GM23338 (cell line): ENCODE data around the gene MARCHF9. TPM values are rescaled to one million over a fixed set of nuclear protein-coding genes. Genes with fewer than 3 reads are reported as not detected.

ENCODE experiments used
- ATAC-seq: fragments of 200-7000 bp; cut with Tn5 transposase; 3 replicates; pipeline ENCODE4 v1.9.1; 2020
- DNase-seq: peaks from one replicate; pipeline ENCODE4 v3.0.0-alpha.2; 2015; ENCODE audit warnings: low spot score
- H2AFZ ChIP-seq: fragments of 200-600 bp; sonication (generic); 2 replicates; pipeline ENCODE4 v1.8.0; 2016; ENCODE audit warnings: antibody characterized with exemption, mild to moderate bottlenecking, moderate library complexity
- H3F3A ChIP-seq: fragments of 200-600 bp; sonication (generic); replicated peaks from 2 replicates; pipeline ENCODE4 v1.8.0; 2017; ENCODE audit warnings: antibody characterized with exemption, mixed run types, low read depth
- H3K27ac ChIP-seq: fragments of 200-600 bp; sonication (generic); 2 replicates; pipeline ENCODE4 v1.6.1; 2016; ENCODE audit warnings: low read depth
- H3K27me3 ChIP-seq: fragments of 200-600 bp; sonication (generic); 2 replicates; pipeline ENCODE4 v1.8.0; 2016; ENCODE audit warnings: mild to moderate bottlenecking, mixed run types, moderate library complexity; ENCODE audit not compliant: insufficient read depth
- H3K36me3 ChIP-seq: fragments of 200-600 bp; sonication (generic); 2 replicates; pipeline ENCODE4 v1.8.0; 2016; ENCODE audit warnings: mild to moderate bottlenecking; ENCODE audit not compliant: insufficient read depth
- H3K4me1 ChIP-seq: fragments of 200-600 bp; sonication (generic); 2 replicates; pipeline ENCODE4 v1.8.0; 2016; ENCODE audit warnings: mild to moderate bottlenecking, moderate library complexity; ENCODE audit not compliant: insufficient read depth
- H3K4me2 ChIP-seq: fragments of 200-600 bp; sonication (generic); 2 replicates; pipeline ENCODE4 v1.7.1; 2017; ENCODE audit warnings: mixed run types
- H3K4me3 ChIP-seq: fragments of 200-600 bp; sonication (generic); 2 replicates; pipeline ENCODE4 v1.6.1; 2016; ENCODE audit warnings: mixed run types
- H3K79me2 ChIP-seq: fragments of 200-600 bp; sonication (generic); replicated peaks from 2 replicates; pipeline ENCODE4 v1.8.0; 2017; ENCODE audit warnings: mild to moderate bottlenecking; ENCODE audit not compliant: insufficient read depth
- H3K9me2 ChIP-seq: fragments of 200-600 bp; sonication (generic); 2 replicates; pipeline ENCODE4 v1.8.0; 2017; ENCODE audit not compliant: insufficient read depth
- H4K20me1 ChIP-seq: fragments of 200-600 bp; sonication (generic); replicated peaks from 2 replicates; pipeline ENCODE4 v1.8.0; 2017; ENCODE audit warnings: mild to moderate bottlenecking; ENCODE audit not compliant: insufficient read depth
- H3K27ac Mint-ChIP-seq: 2 replicates; pipeline ENCODE4 v1.8.0; 2020; ENCODE audit warnings: inconsistent platforms, mild to moderate bottlenecking, moderate library complexity, mixed read lengths
- H3K27me3 Mint-ChIP-seq: 3 replicates; pipeline ENCODE4 v1.8.0; 2022; ENCODE audit warnings: low read depth, mild to moderate bottlenecking, moderate library complexity, mixed read lengths, inconsistent platforms; ENCODE audit not compliant: insufficient read depth, poor library complexity
- H3K36me3 Mint-ChIP-seq: 3 replicates; pipeline ENCODE4 v1.8.0; 2021; ENCODE audit warnings: low read depth, mild to moderate bottlenecking, inconsistent platforms, moderate library complexity, mixed read lengths
- H3K4me1 Mint-ChIP-seq: 3 replicates; pipeline ENCODE4 v1.8.0; 2020; ENCODE audit warnings: mild to moderate bottlenecking, inconsistent platforms, mixed read lengths
- H3K4me3 Mint-ChIP-seq: 3 replicates; pipeline ENCODE4 v1.8.0; 2021; ENCODE audit warnings: moderate library complexity, mild to moderate bottlenecking, inconsistent platforms, mixed read lengths
- H3K9me3 Mint-ChIP-seq: 3 replicates; pipeline ENCODE4 v1.8.0; 2020; ENCODE audit warnings: moderate library complexity, mild to moderate bottlenecking, inconsistent platforms, mixed read lengths
- EZH2 ChIP-seq: fragments of 200-600 bp; sonication (generic); IDR thresholded peaks from one replicate; pipeline ENCODE4 v1.8.0; 2017; ENCODE audit warnings: antibody characterized with exemption, mild to moderate bottlenecking, low read depth; ENCODE audit not compliant: unreplicated experiment
- EZH2phosphoT487 ChIP-seq: fragments of 200-600 bp; sonication (generic); IDR thresholded peaks from one replicate; pipeline ENCODE4 v1.8.1; 2018; ENCODE audit warnings: antibody characterized with exemption; ENCODE audit not compliant: unreplicated experiment
- JUNB ChIP-seq: IDR thresholded peaks from one replicate; pipeline ENCODE4 v1.6.1; 2016; ENCODE audit warnings: antibody characterized with exemption; ENCODE audit not compliant: unreplicated experiment
- NANOG ChIP-seq: IDR thresholded peaks from 2 replicates; pipeline ENCODE4 v1.6.1; 2016; ENCODE audit warnings: antibody characterized with exemption, borderline replicate concordance
- POLR2AphosphoS5 ChIP-seq: IDR thresholded peaks from 2 replicates; pipeline ENCODE4 v1.6.1; 2016; ENCODE audit warnings: antibody characterized with exemption, low read depth
- ZNF114 ChIP-seq: fragments of 250-450 bp; sonication (Bioruptor Pico); IDR thresholded peaks from 2 replicates; pipeline ENCODE4 v1.5.0; 2020; ENCODE audit warnings: mild to moderate bottlenecking, moderate library complexity
- polyA plus RNA-seq: library from polyadenylated mRNA; unstranded; fragments of >200 nt; fragmentation: Nextera tagmentation; extraction: Ambion mirVana; gene quantifications from 2 replicates; pipeline ENCODE4 v1.2.1, GENCODE V29; 2016
- total RNA-seq: library from RNA; depleted of rRNA; stranded (reverse); fragments of >200 nt; shearing (Covaris generic); gene quantifications from 2 replicates; pipeline ENCODE4 v1.2.3, GENCODE V29; 2014
- TF ChIP-seq, protein P1 (sequence below): IDR thresholded peaks from 2 replicates; pipeline ENCODE4 v1.6.1; 2016; ENCODE audit warnings: antibody characterized with exemption
- TF ChIP-seq, protein P2 (sequence below): IDR thresholded peaks from one replicate; pipeline ENCODE4 v1.6.1; 2018; ENCODE audit warnings: antibody characterized with exemption; ENCODE audit not compliant: unreplicated experiment

The MARCHF9 gene
- total and polyA plus RNA-seq, 2 experiments from 2014 or later = 2.9 to 3.3 TPM

DNA sequence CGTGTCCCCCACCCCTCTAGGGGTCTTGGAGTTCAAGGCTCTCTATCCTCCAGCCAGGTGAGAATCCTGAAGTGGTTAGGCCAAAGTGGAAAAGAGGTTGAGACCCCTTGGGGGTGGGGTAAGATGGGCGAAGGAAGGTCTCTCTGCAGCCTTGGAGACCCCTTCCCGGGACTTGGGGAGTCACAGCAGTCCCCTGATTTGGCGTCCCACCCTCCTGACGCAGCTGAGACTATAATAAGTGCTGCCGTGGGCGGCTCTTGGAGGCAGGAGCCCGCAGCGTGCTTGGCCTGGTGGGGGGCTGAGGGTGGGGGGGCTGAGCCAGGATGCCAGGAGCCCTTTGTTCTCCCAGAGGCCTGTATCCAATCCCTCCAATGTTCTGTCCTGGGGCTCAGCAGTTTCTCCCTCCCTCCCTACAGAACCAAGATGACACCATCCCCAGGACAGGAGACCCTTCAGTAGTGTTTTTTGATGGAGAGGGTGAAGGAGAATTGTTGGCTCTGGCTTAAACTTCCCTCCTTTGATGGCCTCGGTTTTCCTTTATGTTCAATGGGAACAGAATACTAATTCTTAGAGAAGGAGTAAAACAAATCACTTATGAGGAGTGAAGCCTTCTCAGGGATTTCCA, 14.9 kb upstream of the MARCHF9 start:
- H3K36me3 ChIP-seq = no peaks in the 10 kb centered on the region
- no peak overlapping the region for H2AFZ ChIP-seq
- no peak overlapping the region for H3K4me3 ChIP-seq
- no peak overlapping the region for H3K27ac ChIP-seq
- Mint-ChIP-seq H3K4me3 (no peak overlapping the region), H3K36me3 (no peaks in the 10 kb centered on the region; the same call in 2 of the 3 replicates), H3K4me1 (peaks cover 34% of the 10 kb centered on the region), H3K9me3 (peaks cover 2% of the 10 kb centered on the region), H3K27me3 (peaks cover 72% of the 10 kb centered on the region), H3K27ac (no peak overlapping the region)
- no peak for DNase-seq
- no peaks in the 10 kb centered on the region for H3K9me2 ChIP-seq
- no peaks in the 10 kb centered on the region for H4K20me1 ChIP-seq
- no peaks in the 10 kb centered on the region for H3K79me2 ChIP-seq
- ATAC-seq = no peak
- peaks cover 10% of the 10 kb centered on the region for H3F3A ChIP-seq
- peaks cover 89% of the 10 kb centered on the region for H3K27me3 ChIP-seq
- peaks cover 19% of the 10 kb centered on the region for H3K4me1 ChIP-seq
- TF ChIP-seq, protein P1, sequence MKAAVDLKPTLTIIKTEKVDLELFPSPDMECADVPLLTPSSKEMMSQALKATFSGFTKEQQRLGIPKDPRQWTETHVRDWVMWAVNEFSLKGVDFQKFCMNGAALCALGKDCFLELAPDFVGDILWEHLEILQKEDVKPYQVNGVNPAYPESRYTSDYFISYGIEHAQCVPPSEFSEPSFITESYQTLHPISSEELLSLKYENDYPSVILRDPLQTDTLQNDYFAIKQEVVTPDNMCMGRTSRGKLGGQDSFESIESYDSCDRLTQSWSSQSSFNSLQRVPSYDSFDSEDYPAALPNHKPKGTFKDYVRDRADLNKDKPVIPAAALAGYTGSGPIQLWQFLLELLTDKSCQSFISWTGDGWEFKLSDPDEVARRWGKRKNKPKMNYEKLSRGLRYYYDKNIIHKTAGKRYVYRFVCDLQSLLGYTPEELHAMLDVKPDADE = no peak
- no peak for TF ChIP-seq NANOG
- no peak for TF ChIP-seq ZNF114 (CRISPR knock-in tag)
- no peak for TF ChIP-seq EZH2
- TF ChIP-seq, protein P2, sequence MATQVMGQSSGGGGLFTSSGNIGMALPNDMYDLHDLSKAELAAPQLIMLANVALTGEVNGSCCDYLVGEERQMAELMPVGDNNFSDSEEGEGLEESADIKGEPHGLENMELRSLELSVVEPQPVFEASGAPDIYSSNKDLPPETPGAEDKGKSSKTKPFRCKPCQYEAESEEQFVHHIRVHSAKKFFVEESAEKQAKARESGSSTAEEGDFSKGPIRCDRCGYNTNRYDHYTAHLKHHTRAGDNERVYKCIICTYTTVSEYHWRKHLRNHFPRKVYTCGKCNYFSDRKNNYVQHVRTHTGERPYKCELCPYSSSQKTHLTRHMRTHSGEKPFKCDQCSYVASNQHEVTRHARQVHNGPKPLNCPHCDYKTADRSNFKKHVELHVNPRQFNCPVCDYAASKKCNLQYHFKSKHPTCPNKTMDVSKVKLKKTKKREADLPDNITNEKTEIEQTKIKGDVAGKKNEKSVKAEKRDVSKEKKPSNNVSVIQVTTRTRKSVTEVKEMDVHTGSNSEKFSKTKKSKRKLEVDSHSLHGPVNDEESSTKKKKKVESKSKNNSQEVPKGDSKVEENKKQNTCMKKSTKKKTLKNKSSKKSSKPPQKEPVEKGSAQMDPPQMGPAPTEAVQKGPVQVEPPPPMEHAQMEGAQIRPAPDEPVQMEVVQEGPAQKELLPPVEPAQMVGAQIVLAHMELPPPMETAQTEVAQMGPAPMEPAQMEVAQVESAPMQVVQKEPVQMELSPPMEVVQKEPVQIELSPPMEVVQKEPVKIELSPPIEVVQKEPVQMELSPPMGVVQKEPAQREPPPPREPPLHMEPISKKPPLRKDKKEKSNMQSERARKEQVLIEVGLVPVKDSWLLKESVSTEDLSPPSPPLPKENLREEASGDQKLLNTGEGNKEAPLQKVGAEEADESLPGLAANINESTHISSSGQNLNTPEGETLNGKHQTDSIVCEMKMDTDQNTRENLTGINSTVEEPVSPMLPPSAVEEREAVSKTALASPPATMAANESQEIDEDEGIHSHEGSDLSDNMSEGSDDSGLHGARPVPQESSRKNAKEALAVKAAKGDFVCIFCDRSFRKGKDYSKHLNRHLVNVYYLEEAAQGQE = no peak
- no peak for TF ChIP-seq POLR2AphosphoS5
- TF ChIP-seq EZH2phosphoT487 = no peak
- no peak for TF ChIP-seq JUNB
- H3K4me2 ChIP-seq = 0 out of 2 replicates have a peak overlapping the region, but pooled peaks have one; percentile 91

DNA sequence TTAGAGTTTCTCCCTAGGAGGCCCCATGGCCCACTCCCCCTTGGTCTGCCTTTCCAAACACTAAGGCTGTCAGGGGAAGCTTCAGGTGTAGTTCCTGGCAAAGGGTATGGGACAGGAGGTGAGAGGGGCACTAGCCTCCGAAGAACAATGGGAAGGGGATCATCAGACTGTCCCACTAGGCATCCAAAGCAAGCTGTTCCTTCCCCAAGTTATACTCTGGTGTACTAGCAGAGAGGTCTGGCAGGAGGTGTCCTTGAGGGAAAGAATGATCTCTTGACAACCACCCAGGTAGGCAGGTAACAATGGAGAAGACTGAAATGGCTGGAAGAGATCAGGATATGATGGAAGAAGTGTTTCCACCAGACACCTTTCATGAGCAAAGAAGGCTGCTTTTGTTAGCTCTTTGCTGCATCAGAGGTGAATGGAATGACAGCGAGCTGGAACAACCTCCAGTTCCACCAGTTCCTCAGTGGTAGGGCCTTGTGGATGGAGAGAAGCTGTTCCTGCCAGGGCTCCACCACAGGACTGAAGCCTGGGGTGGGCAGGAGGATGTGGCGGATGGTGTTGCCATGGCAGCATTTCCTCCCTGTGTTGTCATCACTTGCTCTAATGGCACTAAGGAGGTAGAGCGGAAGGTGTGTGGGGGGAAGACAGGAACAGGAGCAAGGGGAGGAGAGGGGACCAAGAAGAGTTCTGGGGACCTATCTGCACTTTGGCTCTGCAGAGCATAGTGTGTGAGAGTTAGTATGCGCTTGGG, 14.1 kb upstream of the MARCHF9 start:
- H3K4me3 Mint-ChIP-seq = no peak overlapping the region; the same call in 2 of the 3 replicates
- H3K79me2 ChIP-seq = no peaks in the 10 kb centered on the region
- H3K27me3 ChIP-seq = peaks cover 81% of the 10 kb centered on the region
- H3K4me1 Mint-ChIP-seq = peaks cover 30% of the 10 kb centered on the region
- peaks cover 15% of the 10 kb centered on the region for H3K4me1 ChIP-seq
- H3K36me3 Mint-ChIP-seq = peaks cover 2% of the 10 kb centered on the region; the same call in 2 of the 3 replicates
- no peak for DNase-seq
- no peaks in the 10 kb centered on the region for H4K20me1 ChIP-seq
- H3F3A ChIP-seq = peaks cover 16% of the 10 kb centered on the region
- H3K27ac Mint-ChIP-seq = no peak overlapping the region
- H3K9me3 Mint-ChIP-seq = peaks cover 2% of the 10 kb centered on the region
- peaks cover 71% of the 10 kb centered on the region for H3K27me3 Mint-ChIP-seq
- H2AFZ ChIP-seq = no peak overlapping the region
- H3K9me2 ChIP-seq = no peaks in the 10 kb centered on the region
- H3K4me3 ChIP-seq = no peak overlapping the region
- no peaks in the 10 kb centered on the region for H3K36me3 ChIP-seq
- H3K4me2 ChIP-seq = no peak overlapping the region
- no peak overlapping the region for H3K27ac ChIP-seq
- ATAC-seq = no peak
- TF ChIP-seq ZNF114 (CRISPR knock-in tag) (no peak), JUNB (no peak)
- TF ChIP-seq, protein P1 = no peak
